HepG2 (cell line): Measurements from ENCODE around the gene WDR82. TPM values are rescaled to one million over a fixed set of nuclear protein-coding genes. Genes with fewer than 3 reads are reported as not detected.

Experiments
- CENPBD1 ChIP-seq: sonication (generic); formaldehyde crosslinking; IDR thresholded peaks from 2 replicates; pipeline ENCODE4 v1.8.0; 2022; ENCODE audit warnings: missing genetic modification reagents, low read depth, mild to moderate bottlenecking, borderline replicate concordance
- DZIP1 ChIP-seq: sonication (generic); formaldehyde crosslinking; IDR thresholded peaks from 2 replicates; pipeline ENCODE4 v1.5.0; 2020; ENCODE audit warnings: mild to moderate bottlenecking, missing genetic modification reagents
- E2F1 ChIP-seq: sonication (generic); formaldehyde crosslinking; IDR thresholded peaks from 2 replicates; pipeline ENCODE4 v1.5.0; 2020; ENCODE audit warnings: missing genetic modification reagents
- HNRNPL ChIP-seq: fragments of 200-400 bp; formaldehyde crosslinking; IDR thresholded peaks from 2 replicates; pipeline ENCODE4 v1.6.1; 2017; ENCODE audit warnings: mild to moderate bottlenecking, low read depth, low read length
- JDP2 ChIP-seq: sonication (generic); formaldehyde crosslinking; IDR thresholded peaks from 2 replicates; pipeline ENCODE4 v1.8.1; 2022; ENCODE audit warnings: missing genetic modification reagents, borderline replicate concordance
- MEF2D ChIP-seq: sonication (generic); formaldehyde crosslinking; IDR thresholded peaks from 2 replicates; pipeline ENCODE4 v1.5.1; 2020; ENCODE audit warnings: mild to moderate bottlenecking, missing genetic modification reagents
- MIER2 ChIP-seq: IDR thresholded peaks from 2 replicates; pipeline ENCODE4 v1.6.1; 2016; ENCODE audit warnings: missing biosample characterization, missing genetic modification reagents
- PCBP1 ChIP-seq: fragments of 200-400 bp; formaldehyde crosslinking; IDR thresholded peaks from 2 replicates; pipeline ENCODE4 v1.6.1; 2017; ENCODE audit warnings: mild to moderate bottlenecking, low read depth, low read length, borderline replicate concordance
- POLR2G ChIP-seq: fragments of 200-400 bp; formaldehyde crosslinking; IDR thresholded peaks from 2 replicates; pipeline ENCODE4 v1.6.1; 2018; ENCODE audit warnings: mild to moderate bottlenecking, low read depth, low read length, moderate library complexity
- TAF1 ChIP-seq: sonication (generic); formaldehyde crosslinking; IDR thresholded peaks from 2 replicates; pipeline ENCODE4 v1.4.0; 2020; ENCODE audit warnings: missing genetic modification reagents
- THAP11 ChIP-seq: IDR thresholded peaks from 2 replicates; pipeline ENCODE4 v1.6.1; 2016; ENCODE audit warnings: missing biosample characterization, missing genetic modification reagents
- TSC22D2 ChIP-seq: sonication (generic); formaldehyde crosslinking; IDR thresholded peaks from 2 replicates; pipeline ENCODE4 v1.5.1; 2020; ENCODE audit warnings: missing genetic modification reagents, mild to moderate bottlenecking, borderline replicate concordance
- ZEB1 ChIP-seq: IDR thresholded peaks from 2 replicates; pipeline ENCODE4 v1.6.1; 2012; ENCODE audit warnings: mild to moderate bottlenecking, low read depth, inconsistent platforms; ENCODE audit not compliant: insufficient replicate concordance
- ZFX ChIP-seq: sonication (generic); formaldehyde crosslinking; IDR thresholded peaks from 2 replicates; pipeline ENCODE4 v1.4.0; 2020; ENCODE audit warnings: mild to moderate bottlenecking, low read depth, missing genetic modification reagents, moderate library complexity
- ZNF20 ChIP-seq: sonication (generic); formaldehyde crosslinking; IDR thresholded peaks from 2 replicates; pipeline ENCODE4 v1.4.0; 2020; ENCODE audit warnings: mild to moderate bottlenecking, moderate library complexity, missing genetic modification reagents
- ZNF577 ChIP-seq: sonication (generic); formaldehyde crosslinking; IDR thresholded peaks from 2 replicates; pipeline ENCODE4 v1.4.0; 2020; ENCODE audit warnings: mild to moderate bottlenecking, low read depth, missing genetic modification reagents, borderline replicate concordance
- ZNF646 ChIP-seq: sonication (generic); formaldehyde crosslinking; IDR thresholded peaks from 2 replicates; pipeline ENCODE4 v1.9.0; 2021; ENCODE audit warnings: mild to moderate bottlenecking, missing genetic modification reagents
- polyA plus RNA-seq, 8 experiments: library from polyadenylated mRNA; depleted of rRNA in 3 of 8; stranded (reverse) in 7 of 8; unstranded in 1 of 8; fragments of >200 nt; fragmentation: Illumina TruSeq in 4 of 8; extraction: Trizol in 4 of 8; gene quantifications; 2 replicates each; pipeline versions ENCODE4 v1.2.1 to v1.2.3, GENCODE V29; 2011 to 2016; ENCODE audit warnings: low read depth in 4 of 8, missing spikeins in 1 of 8, mixed read lengths in 1 of 8; ENCODE audit not compliant: insufficient read depth in 1 of 8
- total RNA-seq, 5 experiments: library from RNA; depleted of rRNA; stranded (reverse); fragments of >200 nt; fragmentation: Illumina TruSeq; extraction: Trizol; gene quantifications; 2 replicates each; pipeline ENCODE4 v1.2.3, GENCODE V29; 2016; ENCODE audit warnings: low read depth in 1 of 5

WDR82 gene
- total and polyA plus RNA-seq, 2 of the 13 experiments (the other 11 are each of a cell fraction or from before 2014, with no cell fraction given): 39.1 to 59.5 TPM

DNA sequence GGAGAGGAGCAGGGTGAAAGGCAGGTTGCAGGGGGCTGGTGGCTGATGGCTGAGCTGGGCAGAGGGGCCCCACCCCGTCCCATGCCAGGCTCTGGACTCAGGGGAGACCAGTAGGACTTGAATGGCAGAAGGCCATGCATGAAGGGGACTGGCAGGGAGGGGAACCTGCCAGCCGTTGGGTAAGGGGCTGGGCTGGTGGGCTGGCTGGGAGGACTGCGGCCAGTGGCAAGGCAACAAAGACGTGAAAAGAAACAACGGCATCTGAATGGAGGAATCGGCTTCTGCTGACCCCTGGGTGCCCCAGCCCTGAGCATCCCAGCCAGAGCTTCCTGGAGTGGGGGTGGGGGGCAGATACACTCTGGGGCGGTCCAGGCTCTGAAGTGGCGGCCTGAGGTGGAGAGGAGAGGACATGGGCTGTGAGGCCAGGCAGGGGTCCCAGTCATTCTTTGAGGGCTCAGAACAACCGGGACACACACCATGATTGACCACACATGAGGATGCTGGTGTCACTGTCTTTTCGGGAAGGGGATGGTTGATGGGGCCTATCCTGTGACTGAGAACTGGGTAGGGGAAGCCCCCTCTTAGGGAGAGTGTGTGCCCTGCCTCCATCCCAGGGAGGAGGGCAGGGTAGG is 20.9 kb upstream of the WDR82 start (continued):
- no peak for TF ChIP-seq E2F1
- TF ChIP-seq ZNF20: no peak
- no peak for TF ChIP-seq MIER2 (CRISPR knock-in tag)
- TF ChIP-seq TAF1 (CRISPR knock-in tag): 0 out of 2 replicates have a peak, but pooled peaks have one; percentile 3
- no peak; the same call in 1 of the 2 replicates for TF ChIP-seq ZFX
- no peak for TF ChIP-seq ZEB1
- TF ChIP-seq DZIP1 (CRISPR knock-in tag): no peak
- 0 out of 2 replicates have a peak, but pooled peaks have one; percentile 80 for TF ChIP-seq PCBP1
- no peak for TF ChIP-seq CENPBD1 (CRISPR knock-in tag)
- TF ChIP-seq TSC22D2: no peak
- peak; percentile 18; the same call in 1 of the 2 replicates for TF ChIP-seq POLR2G
- TF ChIP-seq THAP11 (CRISPR knock-in tag): no peak
- no peak for TF ChIP-seq JDP2
- 0 out of 2 replicates have a peak, but pooled peaks have one; percentile 19 for TF ChIP-seq HNRNPL
- no peak for TF ChIP-seq MEF2D
- TF ChIP-seq ZNF646 (CRISPR knock-in tag): no peak
- no peak for TF ChIP-seq ZNF577
